Hematopoietic multipotent progenitor cell treated with erythropoietin and hydrocortisone succinate and interleukin-3 and kit ligand, for 17 days (in vitro differentiated cells): ENCODE measurements around the gene TBCA.
A peak's percentile ranks its signal among the peaks of the same experiment; 100 is the strongest.
"Not testable (repeated sequence)": the region's sequence is repeated elsewhere in the genome, so short reads cannot be mapped to it uniquely, and the experiment has no call there.

Source experiments
- DNase-seq: peaks from one replicate; pipeline ENCODE4 v3.0.0-alpha.2; 2015; ENCODE audit warnings: low spot score

Gene TBCA

GRCh38 chr5:77709340-77709739 lies 66.8 kb downstream of the TBCA start:
- no peak for DNase-seq

DNA sequence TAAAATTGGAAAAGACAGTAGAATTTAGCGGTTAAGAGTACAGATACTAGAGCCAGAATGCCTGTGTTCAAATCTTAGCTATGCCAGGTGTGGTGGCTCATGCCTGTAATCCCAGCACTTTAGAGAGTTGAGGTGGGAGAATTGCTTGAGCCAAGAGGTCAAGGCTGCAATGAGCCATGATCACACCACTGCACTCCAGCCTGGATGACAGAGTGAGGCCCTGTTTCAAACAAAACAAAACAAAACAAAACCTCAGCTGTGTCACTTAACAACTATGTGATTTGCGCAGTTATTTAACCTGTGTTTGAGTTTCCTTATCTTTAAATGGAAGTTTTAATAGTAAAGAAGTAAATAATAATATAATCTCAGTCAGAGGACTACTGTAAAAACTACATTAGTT lies 68.3 kb downstream of the TBCA start:
- DNase-seq, result no peak

DNA sequence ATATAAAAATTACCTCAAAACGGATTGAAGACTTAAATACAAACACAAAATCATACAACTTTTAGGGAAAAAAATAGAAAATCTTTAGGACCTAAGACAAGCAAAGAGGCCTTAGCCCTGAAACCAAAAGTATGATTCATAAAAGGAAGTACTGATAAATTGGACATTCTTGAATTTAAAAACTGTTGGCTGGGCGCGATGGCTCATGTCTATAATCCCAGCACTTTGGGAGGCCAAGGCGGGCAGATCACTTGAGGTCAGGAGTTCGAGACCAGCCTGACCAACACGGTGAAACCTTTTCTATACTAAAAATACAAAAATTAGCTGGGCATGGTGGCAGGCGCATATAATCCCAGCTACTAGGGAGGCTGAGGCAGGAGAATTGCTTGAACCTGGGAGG lies 76.6 kb downstream of the TBCA start:
- DNase-seq, result not testable (repeated sequence)

- no peak for DNase-seq
Measured at GRCh38 chr5:77698920-77699319, 77.2 kb downstream of the TBCA start.

DNA sequence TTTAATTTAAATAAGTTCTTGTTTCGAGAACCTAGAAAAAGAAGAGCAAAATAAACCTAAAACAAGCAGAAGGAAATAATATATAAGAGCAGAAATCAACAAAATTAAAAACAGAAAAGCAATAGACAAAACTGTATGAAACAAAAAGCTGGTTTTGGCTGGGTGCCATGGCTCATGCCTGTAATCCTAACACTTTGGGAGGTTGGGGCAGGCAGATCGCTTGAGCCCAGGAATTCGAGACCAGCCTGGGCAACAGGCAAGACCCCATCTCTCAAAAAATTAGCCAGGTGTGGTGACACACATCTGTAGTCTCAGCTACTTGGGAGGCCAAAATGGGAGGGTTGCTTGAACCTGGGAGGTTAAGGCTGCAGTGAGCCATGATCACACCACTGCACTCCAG lies 78.4 kb downstream of the TBCA start:
- DNase-seq, result no peak

GRCh38 chr5:77696120-77696519 lies 80.0 kb downstream of the TBCA start:
- DNase-seq, result no peak

GRCh38 chr5:77693913-77694312 lies 82.2 kb downstream of the TBCA start:
- no peak for DNase-seq

DNA sequence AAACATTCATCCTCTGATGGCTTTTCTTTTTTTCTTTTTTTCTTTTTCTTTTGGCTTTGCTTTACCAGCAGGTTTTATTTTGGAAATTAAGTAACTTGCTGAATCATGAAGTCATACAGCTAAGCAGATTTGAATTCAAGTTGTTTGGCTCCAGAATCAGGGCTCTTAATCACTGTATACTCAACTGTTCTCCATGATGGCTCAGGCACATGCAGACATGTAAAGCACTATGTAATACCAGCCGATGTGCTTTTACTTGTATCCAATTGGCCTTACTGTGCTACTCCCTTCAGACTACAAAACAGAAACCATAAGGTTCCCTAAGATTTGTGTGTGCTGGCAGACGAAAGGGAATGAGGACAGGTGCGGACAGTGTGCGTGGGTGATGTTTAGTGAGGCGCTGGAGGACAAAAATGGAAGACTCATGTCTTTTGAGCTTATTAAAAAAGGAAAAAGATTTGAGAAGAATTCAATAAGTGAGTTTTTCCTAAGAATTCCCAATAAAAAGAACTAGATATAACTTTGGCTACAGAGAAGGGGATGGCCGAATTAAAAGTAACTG lies 92.9 kb downstream of the TBCA start:
- DNase-seq, result no peak

DNA sequence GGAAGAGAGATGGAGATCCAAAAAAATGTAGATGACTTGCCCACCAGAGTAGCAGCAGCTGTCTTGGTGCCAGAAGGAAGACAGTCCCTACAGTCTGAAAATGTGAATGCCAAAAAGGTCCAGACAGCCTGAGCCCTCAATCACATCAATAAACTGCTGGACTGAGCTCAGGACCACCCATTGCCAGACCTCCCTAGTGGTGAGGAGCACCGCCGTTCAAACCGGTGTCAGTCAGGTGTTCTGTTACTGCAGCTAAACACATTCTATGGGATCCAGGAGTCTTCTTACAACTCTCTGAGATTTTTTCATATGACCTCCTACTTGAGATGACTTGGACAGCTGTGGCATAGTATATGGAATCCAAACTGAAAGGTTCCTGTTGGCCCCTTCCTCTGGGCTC lies 105.6 kb downstream of the TBCA start:
- DNase-seq, result no peak

DNA sequence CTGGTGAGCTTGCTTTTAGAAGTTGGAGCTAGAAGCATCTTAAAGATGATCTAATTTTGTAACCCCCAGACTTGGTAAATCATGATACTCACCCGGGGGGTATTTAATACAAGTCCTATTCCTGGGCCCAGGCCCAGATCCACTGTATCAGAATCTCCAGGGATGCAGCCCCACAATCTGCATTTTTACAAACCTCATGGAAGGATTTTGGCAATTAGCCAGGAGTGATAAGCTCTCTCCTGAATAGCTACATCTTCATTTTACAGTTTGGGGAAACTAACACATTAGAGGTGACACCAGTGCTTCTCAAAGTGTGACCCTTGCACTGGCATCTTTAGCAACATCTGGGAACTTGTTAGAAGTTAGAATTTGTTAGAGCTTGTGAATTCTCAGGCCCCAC lies 106.5 kb downstream of the TBCA start:
- peak; percentile 16 for DNase-seq

- no peak for DNase-seq
Measured at GRCh38 chr5:77663090-77663863, 112.9 kb downstream of the TBCA start.

DNA sequence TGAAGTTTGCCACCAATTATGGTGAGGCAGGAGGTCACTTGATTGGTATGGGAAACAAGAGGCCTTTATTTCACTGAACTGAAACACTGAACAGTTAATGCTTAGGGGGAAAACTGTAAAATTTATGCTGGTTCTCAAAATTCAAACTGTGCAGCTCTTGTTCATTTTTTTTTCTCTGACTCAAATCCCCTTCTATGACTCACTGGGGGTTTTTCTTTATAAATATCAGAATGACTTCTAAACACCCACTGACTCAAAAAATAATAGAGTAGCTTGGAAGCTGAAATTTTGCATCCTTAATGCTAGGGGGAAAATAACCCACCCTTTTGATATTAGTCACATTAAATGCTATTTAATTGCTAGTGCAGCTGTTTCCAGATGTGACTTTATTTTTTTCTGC lies 113.5 kb downstream of the TBCA start:
- no peak for DNase-seq

DNA sequence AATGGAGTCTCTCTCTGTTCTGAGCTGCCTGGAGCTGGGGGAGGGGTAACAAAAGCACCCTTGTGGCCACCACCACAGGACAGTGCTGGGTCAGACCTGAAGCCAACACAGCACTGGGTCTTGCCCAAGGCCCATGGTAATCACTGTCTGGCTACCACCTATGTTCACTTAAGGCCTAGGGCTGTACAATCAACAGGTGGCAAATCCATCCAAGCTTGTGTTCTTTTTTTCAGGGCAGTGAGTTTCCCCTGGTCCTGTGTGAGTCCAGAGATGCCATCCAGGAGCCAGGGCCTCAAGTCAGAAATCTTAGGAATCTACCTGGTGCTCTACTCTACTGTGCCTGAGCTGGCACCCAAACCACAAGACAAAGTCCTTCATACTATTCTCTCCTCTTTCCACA lies 117.5 kb downstream of the TBCA start:
- no peak for DNase-seq

DNA sequence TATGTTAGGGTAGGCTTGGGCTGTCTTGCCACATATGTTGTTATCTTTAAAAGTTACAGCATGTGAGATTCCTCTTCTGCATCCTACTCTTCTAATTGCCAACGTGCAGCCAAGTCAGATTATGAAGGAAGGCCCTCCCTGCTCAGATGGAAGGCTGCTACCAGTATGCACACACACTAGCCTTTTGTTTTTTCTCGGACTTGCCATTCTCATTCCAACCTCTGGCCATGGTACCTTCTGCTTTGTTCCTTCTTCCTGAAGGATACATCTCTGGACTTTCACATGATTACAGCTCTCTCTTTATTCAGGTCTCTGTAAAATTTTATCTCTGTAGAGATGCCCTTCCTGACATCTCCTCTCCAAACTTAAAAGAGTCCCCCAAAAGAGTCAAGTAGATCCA lies 124.8 kb downstream of the TBCA start:
- DNase-seq, result no peak

DNA sequence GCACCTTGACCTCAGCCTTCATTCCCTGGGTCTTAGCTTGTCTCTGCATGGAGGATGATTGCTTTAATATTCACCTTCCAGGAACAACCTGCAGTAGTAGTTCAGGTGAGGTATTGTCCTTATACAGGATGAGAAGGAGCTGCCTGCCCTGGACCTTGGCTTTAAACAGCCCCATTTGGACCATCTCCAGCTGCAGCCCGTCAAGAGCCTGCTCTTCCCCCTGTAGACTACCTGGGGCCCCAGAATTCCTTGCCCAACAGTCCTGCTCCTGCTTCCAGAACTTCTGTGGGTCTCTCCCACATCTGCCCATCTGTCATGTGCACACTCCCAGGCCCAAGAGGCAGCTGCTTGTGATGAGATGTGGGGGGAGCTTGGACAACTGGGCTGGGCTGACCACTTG lies 125.5 kb downstream of the TBCA start:
- no peak for DNase-seq

- no peak for DNase-seq
Measured at GRCh38 chr5:77649776-77650175, 126.4 kb downstream of the TBCA start.

GRCh38 chr5:77645995-77646639 lies 130.0 kb downstream of the TBCA start:
- DNase-seq, result no peak

- DNase-seq, result peak; percentile 9
Measured at GRCh38 chr5:77645158-77645994, 130.8 kb downstream of the TBCA start.

GRCh38 chr5:77644371-77645157 lies 131.6 kb downstream of the TBCA start:
- no peak for DNase-seq

DNA sequence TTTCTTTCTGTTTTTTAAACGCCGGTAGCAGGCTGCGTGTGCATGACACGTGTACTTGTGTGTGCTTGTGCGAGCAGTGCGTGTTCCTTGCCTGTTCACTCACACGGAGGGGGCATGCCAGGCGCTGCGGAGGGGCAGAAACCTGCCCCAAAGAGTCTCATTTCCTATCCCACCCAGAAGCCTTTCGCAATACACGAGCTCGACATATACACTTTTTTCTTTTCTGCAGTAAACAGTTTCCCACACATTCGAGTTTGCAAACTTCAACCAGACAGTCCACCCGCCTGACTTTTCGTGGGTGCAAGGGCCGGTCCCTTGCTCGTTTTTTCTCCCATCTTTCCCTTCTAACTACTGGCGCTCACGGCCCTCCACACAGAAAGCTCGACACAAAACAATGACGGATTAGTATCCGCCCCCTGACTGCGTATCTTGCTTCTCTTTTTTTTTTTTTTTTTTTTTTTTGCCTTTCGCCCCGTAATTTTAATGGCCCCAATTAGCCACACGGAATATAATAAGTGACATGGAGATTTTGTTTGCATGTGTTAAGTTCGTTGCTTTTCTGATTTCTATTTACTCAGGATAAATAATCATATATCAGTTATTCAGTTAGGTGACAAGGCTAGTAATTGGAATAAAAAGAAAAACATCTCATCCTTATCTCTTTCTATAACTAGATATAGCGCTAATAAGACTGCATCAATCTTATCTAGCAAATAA lies 132.3 kb downstream of the TBCA start:
- DNase-seq, result no peak
